Measurements from ENCODE around the gene BEND6.

Gene BEND6

GRCh38 chr6:56954403-56955170 is at the start of gene BEND6:
Gene BEND6, plus strand, starts transcription at chr6:56955107. Its CDS starts 26,704 bp downstream, at chr6:56981811.
- DNase-seq (ENCODE audit: low spot score): no peak

GRCh38 chr6:56905378-56905777 is 49.5 kb upstream of the BEND6 start:
- DNase-seq (ENCODE audit: low spot score): no peak

GRCh38 chr6:56906752-56907151 is 48.2 kb upstream of the BEND6 start:
- DNase-seq (ENCODE audit: low spot score): no peak

GRCh38 chr6:56909115-56909907 is 45.6 kb upstream of the BEND6 start:
- no peak for DNase-seq (ENCODE audit: low spot score)

GRCh38 chr6:56911847-56912246 is 43.1 kb upstream of the BEND6 start:
- no peak for DNase-seq (ENCODE audit: low spot score)

GRCh38 chr6:56913285-56914074 is 41.4 kb upstream of the BEND6 start:
- no peak for DNase-seq (ENCODE audit: low spot score)

GRCh38 chr6:56914798-56915658 is 39.9 kb upstream of the BEND6 start:
- DNase-seq (ENCODE audit: low spot score): no peak

GRCh38 chr6:56915832-56916231 is 39.1 kb upstream of the BEND6 start:
- DNase-seq (ENCODE audit: low spot score): no peak

GRCh38 chr6:56916849-56917551 is 37.9 kb upstream of the BEND6 start:
- DNase-seq (ENCODE audit: low spot score): no peak

- no peak for DNase-seq (ENCODE audit: low spot score)
Observed at GRCh38 chr6:56922645-56923044, 32.3 kb upstream of the BEND6 start.

GRCh38 chr6:56923565-56923964 is 31.3 kb upstream of the BEND6 start:
- no peak for DNase-seq (ENCODE audit: low spot score)

- DNase-seq (ENCODE audit: low spot score): no peak
Observed at GRCh38 chr6:56927538-56928453, 27.1 kb upstream of the BEND6 start.

GRCh38 chr6:56930846-56931245 is 24.1 kb upstream of the BEND6 start:
- no peak for DNase-seq (ENCODE audit: low spot score)

- DNase-seq (ENCODE audit: low spot score): no peak
Observed at GRCh38 chr6:56932910-56933477, 21.9 kb upstream of the BEND6 start.

- DNase-seq (ENCODE audit: low spot score): no peak
Observed at GRCh38 chr6:56933650-56934049, 21.3 kb upstream of the BEND6 start.

- no peak for DNase-seq (ENCODE audit: low spot score)
Observed at GRCh38 chr6:56934876-56935275, 20.0 kb upstream of the BEND6 start.

- DNase-seq (ENCODE audit: low spot score): no peak
Observed at GRCh38 chr6:56936466-56936865, 18.4 kb upstream of the BEND6 start.

- no peak for DNase-seq (ENCODE audit: low spot score)
Observed at GRCh38 chr6:56938649-56939191, 16.2 kb upstream of the BEND6 start.

- no peak for DNase-seq (ENCODE audit: low spot score)
Observed at GRCh38 chr6:56940463-56940862, 14.4 kb upstream of the BEND6 start.

All from CD4-positive, alpha-beta T cell treated with Interleukin-6 at 100 ng/mL for 8 hours (primary cell).